K562 (cell line): ENCODE measurements around the gene MLXIPL. TPM values are rescaled to one million over a fixed set of nuclear protein-coding genes. Genes with fewer than 3 reads are reported as not detected.

Source experiments
- BHLHE40 ChIP-seq: IDR thresholded peaks from 2 replicates; pipeline ENCODE4 v1.6.1; 2011; ENCODE audit warnings: low read length, improper control_type of control experiment
- CEBPB ChIP-seq: fragments of 450-650 bp; IDR thresholded peaks from 2 replicates; pipeline ENCODE4 v1.6.1; 2016; ENCODE audit warnings: missing genetic modification characterization, missing compliant biosample characterization
- ETV6 ChIP-seq, 3 experiments: fragments of 150-350 bp in 1 of 3; sonication (generic) in 1 of 3; formaldehyde crosslinking in 1 of 3; IDR thresholded peaks; 2 replicates each; pipeline versions ENCODE4 v1.6.1 to v1.8.0; 2014 to 2022; ENCODE audit warnings: borderline replicate concordance in 2 of 3, low read depth in 2 of 3, antibody characterized with exemption in 1 of 3, low read length in 1 of 3, mild to moderate bottlenecking in 1 of 3, missing genetic modification reagents in 1 of 3
- FOXM1 ChIP-seq, 2 experiments: fragments of 450-650 bp in 1 of 2; sonication (generic) in 1 of 2; formaldehyde crosslinking in 1 of 2; IDR thresholded peaks; 2 replicates each; pipeline versions ENCODE4 v1.6.1 to v1.9.0; 2017 to 2022; ENCODE audit warnings: low read depth in 2 of 2, mild to moderate bottlenecking in 2 of 2, missing genetic modification reagents in 1 of 2, moderate library complexity in 1 of 2
- FOXP1 ChIP-seq: sonication (generic); formaldehyde crosslinking; IDR thresholded peaks from 2 replicates; pipeline ENCODE4 v1.8.0; 2022; ENCODE audit warnings: mild to moderate bottlenecking, missing genetic modification reagents
- JUNB ChIP-seq: fragments of 450-650 bp; formaldehyde crosslinking; conservative IDR thresholded peaks from 2 replicates; pipeline ENCODE4 v1.4.0; 2020; ENCODE audit warnings: mild to moderate bottlenecking
- MECOM ChIP-seq: fragments of 250-450 bp; sonication (Bioruptor Pico); IDR thresholded peaks from 2 replicates; pipeline ENCODE4 v1.8.0; 2022; ENCODE audit warnings: inconsistent platforms
- POLR2AphosphoS2 ChIP-seq: IDR thresholded peaks from 2 replicates; pipeline ENCODE4 v1.6.1; 2012; ENCODE audit warnings: low read length, improper control_type of control experiment
- PYGO2 ChIP-seq: fragments of 450-650 bp; IDR thresholded peaks from 2 replicates; pipeline ENCODE4 v1.6.1; 2016; ENCODE audit warnings: mild to moderate bottlenecking, missing genetic modification characterization, moderate library complexity, missing compliant biosample characterization
- RBM14 ChIP-seq: fragments of 200-400 bp; formaldehyde crosslinking; IDR thresholded peaks from 2 replicates; pipeline ENCODE4 v1.6.1; 2018; ENCODE audit warnings: low read depth, mild to moderate bottlenecking, low read length, moderate library complexity, borderline replicate concordance; ENCODE audit not compliant: insufficient read depth
- RBM25 ChIP-seq: fragments of 200-400 bp; formaldehyde crosslinking; IDR thresholded peaks from 2 replicates; pipeline ENCODE4 v1.6.1; 2018; ENCODE audit warnings: low read length, low read depth, moderate library complexity; ENCODE audit not compliant: severe bottlenecking
- SIRT6 ChIP-seq: IDR thresholded peaks from one replicate; pipeline ENCODE4 v1.6.1; 2012; ENCODE audit warnings: low read depth, mild to moderate bottlenecking, control low read depth, inconsistent platforms, low read length, moderate library complexity
- SMARCB1 ChIP-seq: IDR thresholded peaks from 2 replicates; pipeline ENCODE4 v1.6.1; 2011; ENCODE audit warnings: improper control_type of control experiment, low read depth; ENCODE audit not compliant: insufficient read length
- ZNF431 ChIP-seq: sonication (generic); formaldehyde crosslinking; IDR thresholded peaks from 2 replicates; pipeline ENCODE4 v1.8.0; 2022; ENCODE audit warnings: mild to moderate bottlenecking, missing genetic modification reagents
- ZNF589 ChIP-seq: fragments of 200-800 bp; sonication (Bioruptor generic); IDR thresholded peaks from 2 replicates; pipeline ENCODE4 v1.6.1; 2016; ENCODE audit warnings: low read depth, missing genetic modification characterization, missing compliant biosample characterization
- ZNF764 ChIP-seq: fragments of 250-450 bp; sonication (Bioruptor Pico); IDR thresholded peaks from 2 replicates; pipeline ENCODE4 v1.4.0; 2020; ENCODE audit warnings: low read depth, mild to moderate bottlenecking, moderate library complexity
- ZNF780A ChIP-seq: fragments of 250-450 bp; sonication (Bioruptor Pico); IDR thresholded peaks from 2 replicates; pipeline ENCODE4 v1.5.0; 2021; ENCODE audit warnings: mild to moderate bottlenecking
- polyA plus RNA-seq, 8 experiments: library from polyadenylated mRNA; depleted of rRNA in 4 of 8; stranded (reverse) in 5 of 8; unstranded in 3 of 8; fragments of >200 nt; fragmentation: Nextera tagmentation in 2 of 8; fragmentation: Illumina TruSeq in 1 of 8; extraction: Ambion mirVana in 2 of 8; extraction: Trizol in 1 of 8; gene quantifications; 2 replicates each; pipeline versions ENCODE4 v1.2.1 to v1.2.3, GENCODE V29; 2011 to 2014; ENCODE audit warnings: inconsistent platforms in 1 of 8, missing spikeins in 1 of 8
- total RNA-seq, 7 experiments: library from RNA; depleted of rRNA in 6 of 7; stranded (reverse); fragments of >200 nt in 6 of 7; fragmentation: Illumina TruSeq in 2 of 7; extraction: Trizol in 2 of 7; gene quantifications; 2 replicates each; pipeline versions ENCODE4 v1.2.1 to v1.2.3, GENCODE V29; 2011 to 2021; ENCODE audit warnings: low replicate concordance in 1 of 7
- TF ChIP-seq, protein P1 (sequence below): fragments of 450-650 bp; formaldehyde crosslinking; IDR thresholded peaks from 2 replicates; pipeline ENCODE4 v1.4.0; 2020; ENCODE audit warnings: mild to moderate bottlenecking, moderate library complexity
- TF ChIP-seq, protein P2 (sequence below): fragments of 150-350 bp; IDR thresholded peaks from 2 replicates; pipeline ENCODE4 v1.6.1; 2014; ENCODE audit warnings: low read depth, mild to moderate bottlenecking, low read length, borderline replicate concordance
- TF ChIP-seq, protein P3 (sequence below): fragments of 200-400 bp; formaldehyde crosslinking; IDR thresholded peaks from 2 replicates; pipeline ENCODE4 v1.6.1; 2017; ENCODE audit warnings: mild to moderate bottlenecking, low read depth, low read length, moderate library complexity

MLXIPL gene
- total and polyA plus RNA-seq, 9 of the 15 experiments (the other 6 are each of a cell fraction or from before 2014, with no cell fraction given), result 0.11 to 18.4 (median 1.4) TPM

DNA sequence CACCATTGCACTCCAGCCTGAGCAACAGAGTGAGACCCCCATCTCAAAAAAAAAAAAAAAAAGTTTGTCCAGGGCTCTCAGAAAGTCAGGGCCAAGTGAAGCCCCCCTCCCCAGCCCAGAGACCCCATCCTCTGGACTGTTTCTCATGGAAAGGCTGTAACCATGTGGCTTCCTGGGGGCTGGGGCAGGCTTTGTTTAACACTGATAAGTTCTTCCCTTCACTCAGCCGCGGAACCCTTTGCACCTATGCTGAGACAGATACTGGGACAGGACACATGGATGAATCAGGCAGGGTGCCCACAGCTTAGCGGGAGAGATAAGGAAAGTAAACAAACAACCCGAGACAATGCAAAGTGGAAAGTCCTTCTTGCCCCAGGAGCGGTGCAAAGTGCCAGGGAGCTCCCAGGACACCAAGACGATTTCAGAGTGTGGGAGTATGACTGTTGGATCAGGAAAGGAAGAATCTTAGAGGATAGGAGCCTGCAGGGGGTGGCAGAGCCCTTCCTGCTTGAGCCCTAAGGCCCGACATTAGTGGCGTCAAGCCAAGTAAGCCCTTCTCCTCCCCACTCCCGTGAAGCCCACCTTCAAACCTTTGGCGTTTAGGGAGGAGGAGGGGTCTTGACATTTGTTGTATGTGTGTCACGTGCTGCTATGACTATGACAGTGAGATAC is 11.6 kb downstream of the MLXIPL start (continued):
- TF ChIP-seq RBM25 (no peak), PYGO2 (tag) (no peak), FOXM1 (IDR thresholded peaks at IDR 0.05; ENCODE audit: low read depth) (peak; percentile 79), FOXM1 (CRISPR knock-in tag; IDR thresholded peaks at IDR 0.05; ENCODE audit: low read depth) (no peak), FOXP1 (peak; percentile 97), BHLHE40 (peak; percentile 70), MECOM (no peak), ZNF431 (no peak), CEBPB (tag) (no peak), ZNF764 (CRISPR knock-in tag) (no peak), POLR2AphosphoS2 (no peak), SIRT6 (no peak), ZNF780A (CRISPR knock-in tag) (no peak), JUNB (CRISPR knock-in tag) (no peak), ZNF589 (0 out of 2 replicates have a peak, but pooled peaks have one; percentile 43), ETV6 (IDR thresholded peaks at IDR 0.05; ENCODE audit: borderline replicate concordance in 1 of 2, low read depth in 2 of 2, low read length in 1 of 2) (no peak), ETV6 (CRISPR knock-in tag; IDR thresholded peaks at IDR 0.05; ENCODE audit: borderline replicate concordance) (no peak), SMARCB1 (no peak), RBM14 (no peak)
- TF ChIP-seq, protein P1, sequence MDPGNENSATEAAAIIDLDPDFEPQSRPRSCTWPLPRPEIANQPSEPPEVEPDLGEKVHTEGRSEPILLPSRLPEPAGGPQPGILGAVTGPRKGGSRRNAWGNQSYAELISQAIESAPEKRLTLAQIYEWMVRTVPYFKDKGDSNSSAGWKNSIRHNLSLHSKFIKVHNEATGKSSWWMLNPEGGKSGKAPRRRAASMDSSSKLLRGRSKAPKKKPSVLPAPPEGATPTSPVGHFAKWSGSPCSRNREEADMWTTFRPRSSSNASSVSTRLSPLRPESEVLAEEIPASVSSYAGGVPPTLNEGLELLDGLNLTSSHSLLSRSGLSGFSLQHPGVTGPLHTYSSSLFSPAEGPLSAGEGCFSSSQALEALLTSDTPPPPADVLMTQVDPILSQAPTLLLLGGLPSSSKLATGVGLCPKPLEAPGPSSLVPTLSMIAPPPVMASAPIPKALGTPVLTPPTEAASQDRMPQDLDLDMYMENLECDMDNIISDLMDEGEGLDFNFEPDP (CRISPR knock-in tag), result no peak
- TF ChIP-seq, protein P2, sequence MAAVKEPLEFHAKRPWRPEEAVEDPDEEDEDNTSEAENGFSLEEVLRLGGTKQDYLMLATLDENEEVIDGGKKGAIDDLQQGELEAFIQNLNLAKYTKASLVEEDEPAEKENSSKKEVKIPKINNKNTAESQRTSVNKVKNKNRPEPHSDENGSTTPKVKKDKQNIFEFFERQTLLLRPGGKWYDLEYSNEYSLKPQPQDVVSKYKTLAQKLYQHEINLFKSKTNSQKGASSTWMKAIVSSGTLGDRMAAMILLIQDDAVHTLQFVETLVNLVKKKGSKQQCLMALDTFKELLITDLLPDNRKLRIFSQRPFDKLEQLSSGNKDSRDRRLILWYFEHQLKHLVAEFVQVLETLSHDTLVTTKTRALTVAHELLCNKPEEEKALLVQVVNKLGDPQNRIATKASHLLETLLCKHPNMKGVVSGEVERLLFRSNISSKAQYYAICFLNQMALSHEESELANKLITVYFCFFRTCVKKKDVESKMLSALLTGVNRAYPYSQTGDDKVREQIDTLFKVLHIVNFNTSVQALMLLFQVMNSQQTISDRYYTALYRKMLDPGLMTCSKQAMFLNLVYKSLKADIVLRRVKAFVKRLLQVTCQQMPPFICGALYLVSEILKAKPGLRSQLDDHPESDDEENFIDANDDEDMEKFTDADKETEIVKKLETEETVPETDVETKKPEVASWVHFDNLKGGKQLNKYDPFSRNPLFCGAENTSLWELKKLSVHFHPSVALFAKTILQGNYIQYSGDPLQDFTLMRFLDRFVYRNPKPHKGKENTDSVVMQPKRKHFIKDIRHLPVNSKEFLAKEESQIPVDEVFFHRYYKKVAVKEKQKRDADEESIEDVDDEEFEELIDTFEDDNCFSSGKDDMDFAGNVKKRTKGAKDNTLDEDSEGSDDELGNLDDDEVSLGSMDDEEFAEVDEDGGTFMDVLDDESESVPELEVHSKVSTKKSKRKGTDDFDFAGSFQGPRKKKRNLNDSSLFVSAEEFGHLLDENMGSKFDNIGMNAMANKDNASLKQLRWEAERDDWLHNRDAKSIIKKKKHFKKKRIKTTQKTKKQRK, result no peak
- TF ChIP-seq, protein P3, sequence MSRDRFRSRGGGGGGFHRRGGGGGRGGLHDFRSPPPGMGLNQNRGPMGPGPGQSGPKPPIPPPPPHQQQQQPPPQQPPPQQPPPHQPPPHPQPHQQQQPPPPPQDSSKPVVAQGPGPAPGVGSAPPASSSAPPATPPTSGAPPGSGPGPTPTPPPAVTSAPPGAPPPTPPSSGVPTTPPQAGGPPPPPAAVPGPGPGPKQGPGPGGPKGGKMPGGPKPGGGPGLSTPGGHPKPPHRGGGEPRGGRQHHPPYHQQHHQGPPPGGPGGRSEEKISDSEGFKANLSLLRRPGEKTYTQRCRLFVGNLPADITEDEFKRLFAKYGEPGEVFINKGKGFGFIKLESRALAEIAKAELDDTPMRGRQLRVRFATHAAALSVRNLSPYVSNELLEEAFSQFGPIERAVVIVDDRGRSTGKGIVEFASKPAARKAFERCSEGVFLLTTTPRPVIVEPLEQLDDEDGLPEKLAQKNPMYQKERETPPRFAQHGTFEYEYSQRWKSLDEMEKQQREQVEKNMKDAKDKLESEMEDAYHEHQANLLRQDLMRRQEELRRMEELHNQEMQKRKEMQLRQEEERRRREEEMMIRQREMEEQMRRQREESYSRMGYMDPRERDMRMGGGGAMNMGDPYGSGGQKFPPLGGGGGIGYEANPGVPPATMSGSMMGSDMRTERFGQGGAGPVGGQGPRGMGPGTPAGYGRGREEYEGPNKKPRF, result no peak
